OCI-LY1 (cell line): ENCODE measurements around the gene VMAC.

ENCODE experiments used
- H2AFZ ChIP-seq: fragments of 200-600 bp; sonication (generic), shearing (Covaris generic); 2 replicates; pipeline ENCODE4 v1.6.0; 2014; ENCODE audit warnings: antibody characterized with exemption, mild to moderate bottlenecking, low read length
- H3F3A ChIP-seq: fragments of 200-600 bp; sonication (generic), shearing (Covaris generic); 2 replicates; pipeline ENCODE4 v1.6.0; 2014; ENCODE audit warnings: mild to moderate bottlenecking, antibody characterized with exemption, low read length, moderate library complexity; ENCODE audit not compliant: insufficient read depth
- H3K27ac ChIP-seq: fragments of 200-600 bp; sonication (generic); 2 replicates; pipeline ENCODE4 v1.5.1; 2014; ENCODE audit warnings: low read length, mixed run types, mild to moderate bottlenecking, low read depth; ENCODE audit not compliant: poor library complexity, severe bottlenecking
- H3K27me3 ChIP-seq: fragments of 200-600 bp; sonication (generic); 2 replicates; pipeline ENCODE4 v1.6.0; 2014; ENCODE audit warnings: antibody characterized with exemption, mild to moderate bottlenecking, low read length, moderate library complexity; ENCODE audit not compliant: insufficient read depth
- H3K36me3 ChIP-seq: fragments of 200-600 bp; sonication (generic); 2 replicates; pipeline ENCODE4 v1.6.1; 2014; ENCODE audit warnings: mild to moderate bottlenecking, antibody characterized with exemption, low read length, moderate library complexity, mixed read lengths; ENCODE audit not compliant: insufficient read depth
- H3K4me1 ChIP-seq: fragments of 200-600 bp; sonication (generic); 2 replicates; pipeline ENCODE4 v1.5.1; 2014; ENCODE audit warnings: mild to moderate bottlenecking, low read length, moderate library complexity; ENCODE audit not compliant: insufficient read depth, severe bottlenecking
- H3K4me2 ChIP-seq: fragments of 200-600 bp; sonication (generic), shearing (Covaris generic); 2 replicates; pipeline ENCODE4 v1.6.1; 2014; ENCODE audit warnings: low read length
- H3K4me3 ChIP-seq: fragments of 200-600 bp; sonication (generic); 2 replicates; pipeline ENCODE4 v1.5.1; 2014; ENCODE audit warnings: low read length, low read depth, mild to moderate bottlenecking, mixed read lengths; ENCODE audit not compliant: poor library complexity, severe bottlenecking
- H3K79me2 ChIP-seq: fragments of 200-600 bp; shearing (Covaris generic); 2 replicates; pipeline ENCODE4 v1.6.1; 2016; ENCODE audit warnings: mixed run types, low read length, mixed read lengths; ENCODE audit not compliant: insufficient read depth
- H3K9ac ChIP-seq: fragments of 200-600 bp; sonication (generic), shearing (Covaris generic); 2 replicates; pipeline ENCODE4 v1.6.1; 2014; ENCODE audit warnings: mild to moderate bottlenecking, low read length, mixed read lengths
- H3K9me2 ChIP-seq: fragments of 200-600 bp; sonication (generic), shearing (Covaris generic); 2 replicates; pipeline ENCODE4 v1.6.1; 2014; ENCODE audit warnings: low read depth, mild to moderate bottlenecking, low read length, mixed read lengths
- H3K9me3 ChIP-seq: fragments of 200-600 bp; shearing (Covaris generic); 2 replicates; pipeline ENCODE4 v1.6.1; 2014; ENCODE audit warnings: low read length, mixed read lengths
- H4K20me1 ChIP-seq: fragments of 200-600 bp; sonication (generic), shearing (Covaris generic); 2 replicates; pipeline ENCODE4 v1.6.0; 2016; ENCODE audit warnings: mild to moderate bottlenecking, low read length; ENCODE audit not compliant: insufficient read depth
- CTCF ChIP-seq: fragments of 200-600 bp; sonication (generic), shearing (Covaris generic); IDR thresholded peaks from 2 replicates; pipeline ENCODE4 v1.5.1; 2017; ENCODE audit warnings: mild to moderate bottlenecking, antibody characterized with exemption, low read length, moderate library complexity, mixed read lengths
- EZH2 ChIP-seq: fragments of 200-600 bp; sonication (generic), shearing (Covaris generic); IDR thresholded peaks from 2 replicates; pipeline ENCODE4 v1.8.0; 2017; ENCODE audit warnings: borderline replicate concordance, mixed run types, mild to moderate bottlenecking, antibody characterized with exemption, low read length, moderate library complexity, mixed read lengths

The VMAC gene

DNA sequence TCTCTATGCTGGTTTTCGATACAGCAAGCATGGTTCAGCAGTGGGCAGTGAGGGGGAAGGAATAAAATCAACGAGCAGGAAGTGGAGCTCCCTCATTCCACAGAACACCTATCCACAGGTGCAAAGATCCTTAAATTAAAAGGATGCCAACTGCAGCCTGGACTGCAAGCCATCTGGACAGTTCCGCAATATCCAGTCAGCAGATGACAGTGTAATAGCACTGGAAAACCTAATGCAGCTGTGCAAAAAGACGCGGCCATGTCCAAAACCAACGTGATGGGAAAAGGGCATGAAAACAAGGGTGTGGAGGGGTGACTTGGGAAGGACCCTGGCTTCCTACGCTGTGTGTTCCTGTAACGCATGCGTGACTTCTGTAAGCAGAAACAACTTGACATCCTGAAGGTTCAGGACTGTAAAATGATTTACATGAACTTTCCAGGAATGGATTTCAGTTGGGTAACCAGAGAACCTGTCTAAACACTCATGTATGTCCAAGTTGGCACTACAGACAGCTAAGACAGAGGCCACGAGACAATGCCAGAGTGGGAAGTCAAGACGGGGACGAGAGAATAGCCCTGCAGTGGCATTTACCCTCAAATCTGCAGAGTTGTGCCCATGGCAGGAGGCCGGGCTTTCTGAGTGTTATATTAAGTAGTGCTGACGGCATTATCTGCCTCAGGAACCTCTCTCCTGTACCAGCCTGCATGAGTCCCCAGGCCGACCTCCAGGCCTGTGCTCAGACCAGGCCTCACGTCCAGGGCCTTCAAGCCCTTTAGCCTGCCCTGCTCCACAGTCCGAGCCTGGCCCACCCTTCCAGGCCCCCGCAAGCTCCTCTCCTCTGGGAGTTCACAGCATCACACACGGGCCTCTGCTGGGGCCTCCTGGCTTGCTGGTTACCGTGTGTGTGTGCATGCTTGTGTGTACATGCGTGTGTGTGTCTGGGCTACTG is 35.9 kb downstream of the VMAC start:
- H3K79me2 ChIP-seq: no peaks in the 10 kb centered on the region
- H3K9me2 ChIP-seq: no peaks in the 10 kb centered on the region
- peaks cover 58% of the 10 kb centered on the region for H3K36me3 ChIP-seq

DNA sequence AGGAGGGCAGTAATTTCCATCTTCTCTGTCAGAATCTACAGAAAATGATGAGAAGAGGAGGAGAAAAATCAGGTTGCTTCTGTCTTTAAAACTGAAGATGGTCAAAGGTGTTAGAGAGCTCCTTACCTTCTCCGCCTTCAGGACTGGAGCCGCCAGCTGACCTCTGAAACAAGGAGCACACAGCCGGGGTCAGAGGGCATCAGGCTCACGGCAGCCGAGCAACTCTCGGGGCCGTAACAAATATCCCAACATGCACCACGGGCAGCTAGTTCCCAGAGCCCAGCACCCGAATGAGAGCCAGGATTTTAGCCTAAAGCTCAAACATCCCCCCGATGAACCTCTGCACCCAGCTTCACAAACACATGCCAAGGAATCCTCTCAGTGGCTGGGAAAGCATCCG is 37.0 kb downstream of the VMAC start:
- no peaks in the 10 kb centered on the region for H4K20me1 ChIP-seq
- peaks cover 53% of the 10 kb centered on the region for H3K36me3 ChIP-seq
- no peak overlapping the region for H3K4me3 ChIP-seq
- H3K79me2 ChIP-seq: no peaks in the 10 kb centered on the region
- H3K9me3 ChIP-seq: no peaks in the 10 kb centered on the region
- H3K4me1 ChIP-seq: no peaks in the 10 kb centered on the region
- H3F3A ChIP-seq: no peaks in the 10 kb centered on the region
- H3K9ac ChIP-seq: no peak overlapping the region
- no peak overlapping the region for H3K4me2 ChIP-seq
- no peaks in the 10 kb centered on the region for H3K9me2 ChIP-seq
- TF ChIP-seq CTCF: no peak
- no peak overlapping the region for H3K27ac ChIP-seq
- H3K27me3 ChIP-seq: no peaks in the 10 kb centered on the region
- H2AFZ ChIP-seq: no peak overlapping the region

More for the DNA sequence above, 35.9 kb downstream of the VMAC start:
- H3K9ac ChIP-seq: no peak overlapping the region
- no peak overlapping the region for H3K4me2 ChIP-seq
- no peak overlapping the region for H2AFZ ChIP-seq
- no peak overlapping the region for H3K27ac ChIP-seq
- no peaks in the 10 kb centered on the region for H3K4me1 ChIP-seq
- TF ChIP-seq EZH2: no peak
- no peak for TF ChIP-seq CTCF
- no peaks in the 10 kb centered on the region for H3F3A ChIP-seq
- no peaks in the 10 kb centered on the region for H3K27me3 ChIP-seq
- H3K9me3 ChIP-seq: no peaks in the 10 kb centered on the region
- no peak overlapping the region for H3K4me3 ChIP-seq
- H4K20me1 ChIP-seq: no peaks in the 10 kb centered on the region

DNA sequence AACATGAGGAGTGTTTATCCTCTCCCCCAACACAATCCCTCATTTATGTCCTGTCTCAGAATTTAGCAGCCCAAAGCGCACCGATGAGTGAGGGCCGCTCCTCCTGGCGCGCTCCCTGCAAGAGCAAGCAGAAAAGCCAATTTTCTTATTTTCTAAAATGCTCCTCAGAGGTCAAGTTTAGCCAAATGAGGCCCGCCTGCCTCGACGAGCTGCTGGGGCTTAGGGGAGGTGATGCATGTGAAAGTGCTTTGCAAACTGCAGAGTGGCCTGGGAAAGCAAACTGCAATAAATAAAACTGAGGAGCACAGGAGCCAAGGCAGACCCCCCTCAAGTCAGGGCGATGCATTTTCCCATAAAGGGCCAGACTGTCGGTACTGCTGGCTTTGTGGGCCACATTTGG is 38.4 kb downstream of the VMAC start:
- H3K27me3 ChIP-seq: no peaks in the 10 kb centered on the region
- no peaks in the 10 kb centered on the region for H3K9me2 ChIP-seq
- H3F3A ChIP-seq: no peaks in the 10 kb centered on the region
- no peak overlapping the region for H2AFZ ChIP-seq
- no peaks in the 10 kb centered on the region for H3K9me3 ChIP-seq
- H3K79me2 ChIP-seq: no peaks in the 10 kb centered on the region; the same call in 1 of the 2 replicates
- H3K4me3 ChIP-seq: no peak overlapping the region
- H4K20me1 ChIP-seq: no peaks in the 10 kb centered on the region
- no peaks in the 10 kb centered on the region for H3K4me1 ChIP-seq
- H3K4me2 ChIP-seq: no peak overlapping the region
- TF ChIP-seq EZH2: no peak
- no peak overlapping the region for H3K9ac ChIP-seq
- H3K27ac ChIP-seq: no peak overlapping the region
- peaks cover 41% of the 10 kb centered on the region for H3K36me3 ChIP-seq

- no peak overlapping the region for H2AFZ ChIP-seq
- no peaks in the 10 kb centered on the region for H3K9me2 ChIP-seq
- no peaks in the 10 kb centered on the region; the same call in 1 of the 2 replicates for H3K79me2 ChIP-seq
- no peaks in the 10 kb centered on the region for H4K20me1 ChIP-seq
- no peak overlapping the region for H3K4me2 ChIP-seq
- no peaks in the 10 kb centered on the region for H3F3A ChIP-seq
- TF ChIP-seq CTCF (no peak), EZH2 (no peak)
- peaks cover 43% of the 10 kb centered on the region for H3K36me3 ChIP-seq
- no peaks in the 10 kb centered on the region for H3K27me3 ChIP-seq
- peaks cover 4% of the 10 kb centered on the region for H3K4me1 ChIP-seq
- no peak overlapping the region for H3K4me3 ChIP-seq
- H3K9me3 ChIP-seq: no peaks in the 10 kb centered on the region
- H3K9ac ChIP-seq: no peak overlapping the region
- H3K27ac ChIP-seq: peak overlapping the region; percentile 6
Observed at GRCh38 chr19:5943623-5944022, 39.0 kb downstream of the VMAC start.
